RKO (cell line): ENCODE measurements around the gene CTBP1.

ENCODE experiments used
- DNase-seq: peaks from one replicate; pipeline ENCODE4 v3.0.0-alpha.2; 2016; ENCODE audit warnings: low spot score

Gene CTBP1

DNA sequence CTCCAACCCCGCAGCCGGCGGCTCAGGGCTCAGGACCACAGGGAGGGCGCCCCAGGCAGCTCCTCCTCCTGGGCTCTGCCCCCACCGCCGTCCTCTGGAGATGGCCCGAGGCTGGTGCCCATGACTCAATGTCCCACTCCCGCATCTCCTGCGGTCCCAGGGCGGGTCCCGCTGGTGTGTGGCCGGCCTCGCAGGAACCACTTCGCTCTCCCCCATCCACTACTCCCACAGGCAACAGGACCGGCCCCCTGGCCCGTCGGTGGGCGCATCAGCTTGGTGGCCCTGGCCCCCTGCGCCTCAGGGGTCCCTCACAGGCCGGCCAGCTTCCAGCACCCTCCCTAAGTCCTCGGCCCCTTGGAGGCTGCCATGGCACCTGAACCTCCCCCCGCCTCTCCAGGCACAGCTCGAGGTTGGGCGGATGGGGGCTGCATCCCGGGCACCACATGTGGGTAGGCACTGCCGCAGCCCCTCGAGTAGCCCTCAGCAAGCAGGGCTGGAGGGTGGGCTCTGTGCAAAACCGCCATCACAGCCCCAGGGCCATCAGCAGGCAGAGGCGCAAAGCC is 53.7 kb downstream of the CTBP1 start:
- DNase-seq, result no peak

- no peak for DNase-seq
Observed at GRCh38 chr4:1194010-1194900, 54.7 kb downstream of the CTBP1 start.

GRCh38 chr4:1193206-1194009 is 55.5 kb downstream of the CTBP1 start:
- DNase-seq, result no peak

- DNase-seq, result no peak
Observed at GRCh38 chr4:1192493-1193205, 56.3 kb downstream of the CTBP1 start.

DNA sequence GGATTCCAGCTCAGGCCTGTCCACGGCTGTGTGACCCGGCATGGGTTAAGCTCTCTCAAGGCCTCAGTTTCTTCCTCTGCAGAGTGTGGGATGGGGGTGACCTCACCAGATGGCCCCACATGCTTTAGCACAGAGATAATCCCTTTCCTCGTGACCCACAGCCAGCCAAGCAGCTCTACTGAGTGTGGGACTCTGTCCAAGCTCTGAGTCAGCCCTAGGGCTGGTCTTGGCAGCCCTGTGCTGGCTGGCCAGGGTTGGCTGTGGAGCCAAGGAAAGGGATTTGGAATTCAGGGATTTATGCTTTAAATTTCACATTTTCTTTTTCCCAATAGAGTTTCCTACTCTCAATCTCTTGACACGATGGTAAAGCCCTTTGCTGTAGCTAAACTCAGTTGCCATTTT is 56.8 kb downstream of the CTBP1 start:
- DNase-seq, result peak; percentile 89

GRCh38 chr4:1191621-1192020 is 57.3 kb downstream of the CTBP1 start:
- no peak for DNase-seq

GRCh38 chr4:1187182-1187581 is 61.7 kb downstream of the CTBP1 start:
- peak; percentile 14 for DNase-seq

DNA sequence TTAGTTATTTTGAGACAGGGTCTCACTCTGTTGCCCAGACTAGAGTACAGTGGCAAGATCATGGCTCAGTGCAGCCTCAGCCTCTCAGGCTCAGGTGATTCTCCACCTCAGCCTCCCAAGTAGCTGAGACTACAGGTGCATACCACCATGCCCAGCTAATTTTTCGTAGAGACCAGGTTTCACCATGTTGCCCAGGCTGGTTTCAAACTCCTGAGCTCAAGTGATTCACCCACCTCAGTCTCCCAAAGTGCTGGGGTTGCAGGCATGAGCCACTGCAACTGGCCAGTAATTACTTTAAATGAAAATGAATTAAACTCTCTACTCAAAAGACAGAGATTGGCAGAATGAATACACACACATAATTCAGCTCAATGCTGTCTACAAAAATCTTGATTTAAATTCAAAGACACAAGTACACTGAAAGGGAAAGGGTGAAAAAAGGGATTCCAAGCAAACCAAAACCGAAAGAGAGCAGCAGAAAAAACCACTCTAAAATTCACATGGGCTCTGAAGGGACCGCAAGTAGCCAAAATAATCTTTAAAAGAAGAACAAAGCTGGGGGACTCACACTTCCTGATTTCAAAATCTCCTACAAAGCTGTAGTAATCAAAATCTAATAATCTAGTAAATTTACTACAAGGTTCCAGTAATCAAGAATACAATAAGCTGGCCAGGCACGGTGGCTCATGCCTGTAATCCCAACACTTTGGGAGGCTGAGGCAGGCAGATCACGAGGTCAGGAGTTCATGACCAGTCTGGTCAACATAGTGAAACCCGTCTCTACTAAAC is 64.8 kb downstream of the CTBP1 start:
- DNase-seq, result no peak

DNA sequence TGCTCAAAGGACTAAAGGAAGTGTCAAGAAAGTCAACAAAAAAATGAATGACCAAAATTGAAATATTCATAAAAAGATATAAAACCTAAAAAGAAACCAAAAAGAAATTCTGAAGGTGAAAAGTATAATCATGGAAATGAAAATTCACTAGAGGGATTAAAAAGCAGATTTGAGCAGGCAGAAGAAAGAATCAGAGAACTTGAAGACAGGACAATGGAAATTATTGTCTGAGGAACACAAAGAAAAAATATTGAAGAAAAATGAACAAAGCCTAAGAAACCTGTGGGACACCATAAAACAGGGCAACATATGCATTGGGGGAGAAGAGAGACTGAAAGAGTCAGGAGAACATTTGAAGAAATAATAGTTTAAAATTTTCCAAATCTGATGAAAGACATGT is 66.6 kb downstream of the CTBP1 start:
- DNase-seq, result no peak

- DNase-seq, result no peak
Observed at GRCh38 chr4:1180663-1181062, 68.3 kb downstream of the CTBP1 start.

DNA sequence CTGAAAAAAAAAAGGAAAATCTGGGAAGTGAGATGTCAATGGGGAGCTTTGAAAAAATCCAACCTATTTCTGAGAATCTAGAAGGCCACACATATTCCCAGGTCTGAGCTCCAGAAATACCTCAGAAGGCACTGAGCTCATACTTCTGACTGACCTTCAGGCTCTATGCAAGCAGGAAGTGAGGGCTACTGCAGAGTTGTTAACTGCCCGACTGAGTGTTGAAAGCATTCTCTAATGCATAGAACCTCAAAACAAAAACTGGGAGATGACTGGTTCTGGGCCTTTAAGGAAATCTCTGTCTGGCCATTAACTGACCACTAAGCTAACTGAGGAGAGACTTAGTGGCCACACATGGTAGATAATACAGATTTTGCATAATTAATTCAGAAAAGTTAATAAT is 69.0 kb downstream of the CTBP1 start:
- DNase-seq, result no peak

- no peak for DNase-seq
Observed at GRCh38 chr4:1179089-1179441, 69.9 kb downstream of the CTBP1 start.

- no peak for DNase-seq
Observed at GRCh38 chr4:1178300-1179088, 70.4 kb downstream of the CTBP1 start.

DNA sequence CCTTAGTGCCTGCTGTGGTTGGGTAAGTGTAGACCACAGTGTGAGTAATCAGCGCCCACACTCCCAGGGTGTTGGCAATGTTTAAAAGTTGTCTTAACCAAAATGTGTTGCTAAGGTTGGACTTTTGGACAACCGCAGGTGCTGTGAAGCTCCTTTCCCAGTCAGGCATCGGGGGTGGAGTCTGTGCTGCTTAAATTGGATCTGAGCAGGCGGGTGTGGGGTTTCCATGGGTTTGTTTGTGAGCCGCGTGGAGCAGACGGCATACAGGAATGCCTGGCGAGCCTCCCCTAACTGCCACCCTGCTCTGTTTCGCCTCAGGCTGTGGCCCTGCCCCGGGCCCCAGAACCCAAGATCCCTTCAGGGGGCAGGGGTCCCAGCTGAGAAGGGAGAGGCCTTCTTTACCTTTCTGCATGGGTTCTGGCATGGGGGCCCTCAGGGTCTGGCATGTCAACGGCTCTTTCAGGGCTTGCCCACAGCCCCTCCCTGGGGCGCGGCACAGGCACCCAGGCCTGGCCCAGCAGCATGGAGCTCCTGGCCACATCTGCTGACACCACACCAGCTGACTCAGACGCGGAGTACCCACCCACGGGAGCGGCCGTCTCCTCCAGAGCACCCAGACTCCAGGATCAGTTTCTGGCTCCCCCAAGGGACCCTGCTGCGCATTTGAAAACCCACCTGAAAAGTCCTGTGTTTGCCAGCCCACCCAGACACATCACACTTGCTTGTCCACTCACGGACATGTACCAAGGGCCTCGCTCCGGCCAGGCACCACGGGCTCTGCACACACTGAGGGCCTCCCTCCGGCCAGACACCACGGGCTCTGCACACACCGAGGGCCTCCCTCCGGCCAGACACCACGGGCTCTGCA is 71.4 kb downstream of the CTBP1 start:
- no peak for DNase-seq

DNA sequence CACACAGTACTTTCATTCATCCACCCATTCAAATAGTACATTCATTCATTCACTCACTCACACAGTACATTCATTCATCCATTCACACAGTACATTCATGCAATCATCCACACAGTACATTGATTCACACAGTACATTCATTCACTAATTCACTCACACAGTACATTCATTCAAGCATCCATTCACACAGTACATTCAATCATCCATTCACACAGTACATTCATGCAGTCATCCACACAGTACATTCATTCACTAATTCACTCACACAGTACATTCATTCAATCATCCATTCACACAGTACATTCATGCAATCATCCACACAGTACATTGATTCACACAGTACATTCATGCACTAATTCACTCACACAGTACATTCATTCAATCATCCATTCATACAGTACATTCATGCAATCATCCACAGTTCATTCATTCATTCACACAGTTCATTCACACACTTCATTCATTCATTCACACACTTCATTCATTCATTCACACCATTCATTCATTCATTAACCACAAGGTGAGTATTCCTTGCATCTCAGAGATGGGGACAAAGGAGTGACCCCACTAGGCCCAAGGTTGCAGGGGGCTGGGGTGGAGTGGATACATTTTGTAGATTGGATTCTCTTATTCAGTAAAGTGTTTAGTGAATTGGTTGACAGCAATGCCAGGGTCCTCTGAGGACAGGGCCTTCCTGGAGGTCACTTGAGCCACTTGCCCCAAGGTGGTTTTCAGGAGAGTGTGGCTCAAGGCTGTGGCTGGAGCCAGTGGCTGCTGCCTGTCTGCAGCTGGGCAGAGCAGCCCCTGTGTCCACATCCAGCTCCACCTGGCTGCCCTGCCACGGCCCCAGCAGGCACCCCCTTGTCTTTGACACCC is 72.3 kb downstream of the CTBP1 start:
- no peak for DNase-seq

GRCh38 chr4:1175635-1176229 is 73.2 kb downstream of the CTBP1 start:
- DNase-seq, result no peak

GRCh38 chr4:1174941-1175634 is 73.8 kb downstream of the CTBP1 start:
- DNase-seq, result no peak
